Osteocyte (in vitro differentiated cells): ENCODE measurements around the gene SH3BGRL2. TPM values are rescaled to one million over a fixed set of nuclear protein-coding genes. Genes with fewer than 3 reads are reported as not detected.

Experiments used
- DNase-seq: peaks from one replicate; pipeline ENCODE4 v3.0.0; 2021; ENCODE audit warnings: mixed read lengths; ENCODE audit not compliant: unreplicated experiment; ENCODE audit errors: extremely low spot score
- H3K27ac Mint-ChIP-seq: one replicate; pipeline ENCODE4 v1.8.0; 2021; ENCODE audit warnings: mild to moderate bottlenecking, mixed read lengths; ENCODE audit not compliant: unreplicated experiment
- H3K27me3 Mint-ChIP-seq: one replicate; pipeline ENCODE4 v1.8.0; 2021; ENCODE audit warnings: mixed read lengths; ENCODE audit not compliant: unreplicated experiment
- H3K36me3 Mint-ChIP-seq: one replicate; pipeline ENCODE4 v1.8.0; 2021; ENCODE audit warnings: mixed read lengths; ENCODE audit not compliant: unreplicated experiment
- H3K4me1 Mint-ChIP-seq: one replicate; pipeline ENCODE4 v1.8.0; 2021; ENCODE audit warnings: mixed read lengths; ENCODE audit not compliant: unreplicated experiment
- H3K4me3 Mint-ChIP-seq: one replicate; pipeline ENCODE4 v1.8.0; 2021; ENCODE audit warnings: mild to moderate bottlenecking, moderate library complexity, mixed read lengths; ENCODE audit not compliant: unreplicated experiment
- H3K9me3 Mint-ChIP-seq: one replicate; pipeline ENCODE4 v1.8.0; 2021; ENCODE audit warnings: mixed read lengths; ENCODE audit not compliant: unreplicated experiment
- CTCF ChIP-seq: fragments of 200-600 bp; sonication (generic); IDR thresholded peaks from 2 replicates; pipeline ENCODE4 v1.5.0; 2021; ENCODE audit warnings: antibody characterized with exemption, mild to moderate bottlenecking, moderate library complexity
- total RNA-seq: library from RNA; stranded (reverse); gene quantifications from 2 replicates; pipeline ENCODE4 v1.2.1, GENCODE V29; 2021

Gene SH3BGRL2
- total RNA-seq, 1 donor from 2014 or later = 1.9 TPM

GRCh38 chr6:79697430-79697829 lies 66.3 kb downstream of the SH3BGRL2 start:
- Mint-ChIP-seq H3K27ac (no peak overlapping the region), H3K27me3 (no peaks in the 10 kb centered on the region), H3K36me3 (no peaks in the 10 kb centered on the region), H3K9me3 (no peaks in the 10 kb centered on the region), H3K4me1 (no peaks in the 10 kb centered on the region), H3K4me3 (no peak overlapping the region)
- DNase-seq = no peak
- TF ChIP-seq CTCF = no peak

GRCh38 chr6:79699606-79700005 lies 68.5 kb downstream of the SH3BGRL2 start:
- Mint-ChIP-seq H3K4me3 (no peak overlapping the region), H3K27me3 (no peaks in the 10 kb centered on the region), H3K9me3 (no peaks in the 10 kb centered on the region), H3K36me3 (no peaks in the 10 kb centered on the region), H3K27ac (no peak overlapping the region), H3K4me1 (no peaks in the 10 kb centered on the region)
- no peak for DNase-seq
- TF ChIP-seq CTCF = no peak

GRCh38 chr6:79702691-79703090 lies 71.6 kb downstream of the SH3BGRL2 start:
- H3K4me1 Mint-ChIP-seq = peaks cover 8% of the 10 kb centered on the region
- H3K27ac Mint-ChIP-seq = no peak overlapping the region
- H3K4me3 Mint-ChIP-seq = no peak overlapping the region
- H3K9me3 Mint-ChIP-seq = no peaks in the 10 kb centered on the region
- H3K27me3 Mint-ChIP-seq = no peaks in the 10 kb centered on the region
- no peak for TF ChIP-seq CTCF
- H3K36me3 Mint-ChIP-seq = no peaks in the 10 kb centered on the region
- no peak for DNase-seq

GRCh38 chr6:79704200-79704599 lies 73.1 kb downstream of the SH3BGRL2 start:
- Mint-ChIP-seq H3K4me3 (no peak overlapping the region), H3K36me3 (no peaks in the 10 kb centered on the region), H3K27me3 (peaks cover 2% of the 10 kb centered on the region), H3K27ac (no peak overlapping the region), H3K9me3 (no peaks in the 10 kb centered on the region), H3K4me1 (peaks cover 8% of the 10 kb centered on the region)
- no peak for DNase-seq
- no peak for TF ChIP-seq CTCF

- no peak for TF ChIP-seq CTCF
- Mint-ChIP-seq H3K27ac (peak overlapping the region; percentile 16), H3K4me3 (no peak overlapping the region), H3K36me3 (no peaks in the 10 kb centered on the region), H3K9me3 (no peaks in the 10 kb centered on the region), H3K4me1 (peaks cover 8% of the 10 kb centered on the region), H3K27me3 (peaks cover 6% of the 10 kb centered on the region)
- no peak for DNase-seq
Measured at GRCh38 chr6:79705456-79705995, 74.4 kb downstream of the SH3BGRL2 start.
